Caco-2 (cell line): ENCODE results near the gene FGF8. TPM values are rescaled to one million over a fixed set of nuclear protein-coding genes. Genes with fewer than 3 reads are reported as not detected.

Experiments
- BruUV-seq: library from RNA; stranded (reverse); fragments of 400-500 nt; replicated peaks from 2 replicates; lab custom pipeline; 2021; lab: Mats Ljungman, UMichigan
- CTCF ChIA-PET: fragments of 300-600 bp; sonication (Branson Sonifier 250); formaldehyde crosslinking; loops from one replicate; lab custom pipeline; 2022; ENCODE audit warnings: antibody characterized with exemption; lab: Charles Lee
- POLR2A ChIA-PET: fragments of 300-600 bp; sonication (Branson Sonifier 250); formaldehyde crosslinking; loops from one replicate; lab custom pipeline; 2022; ENCODE audit warnings: antibody characterized with exemption; lab: Charles Lee
- DNase-seq, 2 experiments: peaks; one replicate each; pipeline versions ENCODE4 v3.0.0 to v3.0.0-alpha.2; 2020 to 2022
- H3K27me3 ChIP-seq: replicated peaks from 2 replicates; pipeline ENCODE4 v1.6.0; 2011; ENCODE audit warnings: low read length; ENCODE audit not compliant: control insufficient read depth, insufficient read depth
- H3K36me3 ChIP-seq: 2 replicates; pipeline ENCODE4 v1.5.1; 2011; ENCODE audit warnings: low read length; ENCODE audit not compliant: control insufficient read depth, insufficient read depth
- H3K4me1 ChIP-seq: fragments of 250-450 bp; sonication (Bioruptor Pico); 2 replicates; pipeline ENCODE4 v1.5.1; 2020; ENCODE audit warnings: mild to moderate bottlenecking
- H3K4me3 ChIP-seq: 2 replicates; pipeline ENCODE4 v1.5.1; 2011; ENCODE audit warnings: low read depth, mild to moderate bottlenecking, control low read depth, low read length
- H3K9me3 ChIP-seq: fragments of 250-450 bp; sonication (Bioruptor Pico); 2 replicates; pipeline ENCODE4 v1.5.1; 2020; ENCODE audit warnings: mild to moderate bottlenecking, moderate library complexity
- H3K27ac Mint-ChIP-seq: one replicate; pipeline ENCODE4 v1.8.0; 2022; ENCODE audit warnings: mixed read lengths; ENCODE audit not compliant: unreplicated experiment
- H3K27me3 Mint-ChIP-seq: one replicate; pipeline ENCODE4 v1.8.0; 2022; ENCODE audit warnings: mixed read lengths; ENCODE audit not compliant: insufficient read depth, unreplicated experiment
- H3K36me3 Mint-ChIP-seq: one replicate; pipeline ENCODE4 v1.8.0; 2022; ENCODE audit warnings: mild to moderate bottlenecking, mixed read lengths; ENCODE audit not compliant: insufficient read depth, unreplicated experiment
- H3K4me1 Mint-ChIP-seq: one replicate; pipeline ENCODE4 v1.8.0; 2022; ENCODE audit warnings: low read depth, mixed read lengths; ENCODE audit not compliant: unreplicated experiment
- H3K4me3 Mint-ChIP-seq: one replicate; pipeline ENCODE4 v1.8.0; 2022; ENCODE audit warnings: mild to moderate bottlenecking, moderate library complexity, mixed read lengths; ENCODE audit not compliant: unreplicated experiment
- H3K9me3 Mint-ChIP-seq: one replicate; pipeline ENCODE4 v1.8.0; 2022; ENCODE audit warnings: mixed read lengths; ENCODE audit not compliant: unreplicated experiment
- CTCF ChIP-seq, 2 experiments: fragments of 200-600 bp in 1 of 2; IDR thresholded peaks; 1 replicate in 1 of 2; 2 replicates in 1 of 2; pipeline versions ENCODE4 v1.5.1 to v1.8.0; 2011 to 2022; ENCODE audit warnings: antibody characterized with exemption in 1 of 2, control low read depth in 1 of 2, inconsistent platforms in 1 of 2, low read depth in 1 of 2, low read length in 1 of 2, mild to moderate bottlenecking in 1 of 2, moderate library complexity in 1 of 2; ENCODE audit not compliant: insufficient read depth in 1 of 2, severe bottlenecking in 1 of 2, unreplicated experiment in 1 of 2
- intact Hi-C: fragments of 100-400 bp; cut with micrococcal nuclease; formaldehyde crosslinking; loops from one replicate; pipeline ENCODE4 v1.10.0; 2022; ENCODE audit not compliant: unreplicated experiment
- total RNA-seq: library from RNA; stranded (reverse); gene quantifications from 2 replicates; pipeline ENCODE4 v1.2.3, GENCODE V29; 2022

The FGF8 gene
- total RNA-seq, 1 experiment from 2014 or later: 0.68 TPM

GRCh38 chr10:101736666-101737065 is 39.2 kb downstream of the FGF8 start:
- intact Hi-C loops: no loop called here
- Mint-ChIP-seq H3K9me3 (no peaks in the 10 kb centered on the region), H3K4me1 (no peaks in the 10 kb centered on the region), H3K27me3 (peaks cover 2% of the 10 kb centered on the region), H3K36me3 (no peaks in the 10 kb centered on the region), H3K4me3 (no peak overlapping the region), H3K27ac (no peak overlapping the region)
- Histone ChIP-seq H3K9me3 (no peaks in the 10 kb centered on the region), H3K27me3 (no peaks in the 10 kb centered on the region), H3K4me3 (no peak overlapping the region), H3K4me1 (no peaks in the 10 kb centered on the region), H3K36me3 (no peaks in the 10 kb centered on the region)
- POLR2A ChIA-PET: no interaction called here
- no peak for TF ChIP-seq CTCF (IDR thresholded peaks at IDR 0.05; ENCODE audit: insufficient read depth in 1 of 2, low read depth in 1 of 2, low read length in 1 of 2, severe bottlenecking in 1 of 2, unreplicated experiment in 1 of 2)
- BruUV-seq: no TSS peak
- DNase-seq: no peak
- CTCF ChIA-PET: no interaction called here

GRCh38 chr10:101732096-101732495 is 43.8 kb downstream of the FGF8 start:
- no peak overlapping the region for H3K4me3 ChIP-seq
- Mint-ChIP-seq H3K4me1 (no peaks in the 10 kb centered on the region), H3K4me3 (no peak overlapping the region), H3K27ac (no peak overlapping the region), H3K9me3 (no peaks in the 10 kb centered on the region), H3K36me3 (peaks cover 5% of the 10 kb centered on the region), H3K27me3 (peaks cover 2% of the 10 kb centered on the region)
- ChIA-PET CTCF (no interaction called here), POLR2A (no interaction called here)
- H3K27me3 ChIP-seq: no peaks in the 10 kb centered on the region
- TF ChIP-seq CTCF (IDR thresholded peaks at IDR 0.05; ENCODE audit: insufficient read depth in 1 of 2, low read depth in 1 of 2, low read length in 1 of 2, severe bottlenecking in 1 of 2, unreplicated experiment in 1 of 2): no peak
- H3K4me1 ChIP-seq: no peaks in the 10 kb centered on the region
- no peak for DNase-seq
- no TSS peak for BruUV-seq
- intact Hi-C loops: no loop called here
- H3K9me3 ChIP-seq: no peaks in the 10 kb centered on the region
- H3K36me3 ChIP-seq: no peaks in the 10 kb centered on the region

- POLR2A ChIA-PET: no interaction called here
- BruUV-seq: no TSS peak
- intact Hi-C loops: loop anchor here (5.0 kb wide), 1 partner anchor 51 kb away; the partner anchor contains the start of gene FGF8
Observed at GRCh38 chr10:101726115-101726387, 49.9 kb downstream of the FGF8 start.

More at GRCh38 chr10:101726115-101726387, 49.9 kb downstream of the FGF8 start:
- no peak overlapping the region for H3K4me3 Mint-ChIP-seq
- H3K4me1 Mint-ChIP-seq: peaks cover 20% of the 10 kb centered on the region
- Histone ChIP-seq H3K27me3 (no peaks in the 10 kb centered on the region), H3K36me3 (no peaks in the 10 kb centered on the region), H3K9me3 (no peaks in the 10 kb centered on the region), H3K4me3 (no peak overlapping the region), H3K4me1 (peaks cover 20% of the 10 kb centered on the region)
- no peak for TF ChIP-seq CTCF (IDR thresholded peaks at IDR 0.05; ENCODE audit: insufficient read depth in 1 of 2, low read depth in 1 of 2, low read length in 1 of 2, severe bottlenecking in 1 of 2, unreplicated experiment in 1 of 2)
- CTCF ChIA-PET: no interaction called here
- DNase-seq: no peak
- H3K36me3 Mint-ChIP-seq: peaks cover 12% of the 10 kb centered on the region
- no peaks in the 10 kb centered on the region for H3K9me3 Mint-ChIP-seq
- peak overlapping the region; percentile 28 for H3K27ac Mint-ChIP-seq
- H3K27me3 Mint-ChIP-seq: no peaks in the 10 kb centered on the region
